NAMALWA (cell line): ENCODE measurements around the gene AIG1.
"Not testable (repeated sequence)": the region's sequence is repeated elsewhere in the genome, so short reads cannot be mapped to it uniquely, and the experiment has no call there.

Source experiments
- DNase-seq: peaks from one replicate; pipeline ENCODE4 v3.0.0-alpha.2; 2015; ENCODE audit warnings: low spot score

The AIG1 gene

GRCh38 chr6:143128681-143129015 is 68.0 kb downstream of the AIG1 start:
- no peak for DNase-seq

GRCh38 chr6:143130928-143131327 is 70.2 kb downstream of the AIG1 start:
- no peak for DNase-seq

DNA sequence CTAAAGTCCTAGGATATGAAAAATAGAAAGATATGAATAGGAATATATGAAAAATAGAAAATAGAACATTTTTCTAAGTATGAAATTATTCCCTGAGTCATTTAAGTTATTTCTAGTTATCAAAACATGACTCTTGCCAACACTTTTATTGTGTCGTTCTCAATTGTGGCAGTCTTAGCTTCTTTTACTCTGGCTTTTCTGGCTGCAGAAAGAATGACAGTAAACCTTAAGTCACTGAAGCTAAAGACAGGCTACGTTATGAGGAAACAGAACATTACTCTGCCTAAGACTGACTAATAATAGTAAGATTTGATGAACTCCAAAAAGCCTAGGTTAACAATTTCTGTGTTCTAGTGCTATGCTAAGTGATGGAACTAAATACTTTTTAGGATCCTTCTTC is 74.6 kb downstream of the AIG1 start:
- no peak for DNase-seq

GRCh38 chr6:143135797-143136561 is 75.3 kb downstream of the AIG1 start:
- no peak for DNase-seq

DNA sequence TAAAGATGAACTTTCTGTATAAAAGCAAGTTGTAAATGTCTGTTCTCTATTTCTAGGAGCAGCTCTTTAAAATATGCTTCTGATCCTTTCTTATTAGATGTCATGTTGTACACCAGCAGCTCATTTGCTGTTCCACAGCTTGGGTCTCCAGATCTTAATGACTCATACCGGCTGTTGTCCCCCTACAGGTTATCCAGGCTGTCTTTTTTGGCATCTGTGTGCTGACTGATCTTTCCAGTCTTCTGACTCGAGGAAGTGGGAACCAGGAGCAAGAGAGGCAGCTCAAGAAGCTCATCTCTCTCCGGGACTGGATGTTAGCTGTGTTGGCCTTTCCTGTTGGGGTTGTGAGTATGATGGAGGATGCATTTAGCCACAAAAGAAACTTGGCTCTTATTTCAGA is 76.0 kb downstream of the AIG1 start:
- no peak for DNase-seq

DNA sequence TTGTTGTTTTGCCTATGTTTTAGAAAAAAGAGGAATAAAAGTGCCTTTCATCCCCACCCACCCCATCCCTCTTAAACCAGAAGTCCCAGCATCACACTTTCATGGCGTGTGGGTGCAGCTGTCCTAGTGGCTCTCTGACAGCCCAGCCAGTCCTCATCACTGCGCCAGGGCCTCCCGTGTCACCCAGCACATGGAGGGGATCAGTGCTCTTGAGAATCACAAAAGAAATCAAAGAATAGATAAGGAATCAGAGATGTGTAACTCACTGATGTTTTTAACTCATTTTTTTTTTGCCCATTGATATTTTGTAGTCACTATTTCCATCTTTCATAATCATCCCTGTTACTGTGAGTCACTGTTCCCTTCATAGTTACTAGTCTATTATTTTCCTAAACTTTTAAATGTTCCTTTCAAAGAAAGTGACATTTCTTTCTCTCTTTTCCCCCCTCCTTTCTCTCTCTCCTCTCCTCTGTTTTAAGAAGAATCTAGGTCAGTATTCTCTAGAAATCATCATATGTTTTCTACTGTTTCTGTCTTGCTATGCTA is 78.6 kb downstream of the AIG1 start:
- DNase-seq, result no peak

- not testable (repeated sequence) for DNase-seq
These were observed 79.2 kb downstream of the AIG1 start for GRCh38 chr6:143139884-143140283.

- no peak for DNase-seq
These were observed 80.1 kb downstream of the AIG1 start for GRCh38 chr6:143140767-143141166.

DNA sequence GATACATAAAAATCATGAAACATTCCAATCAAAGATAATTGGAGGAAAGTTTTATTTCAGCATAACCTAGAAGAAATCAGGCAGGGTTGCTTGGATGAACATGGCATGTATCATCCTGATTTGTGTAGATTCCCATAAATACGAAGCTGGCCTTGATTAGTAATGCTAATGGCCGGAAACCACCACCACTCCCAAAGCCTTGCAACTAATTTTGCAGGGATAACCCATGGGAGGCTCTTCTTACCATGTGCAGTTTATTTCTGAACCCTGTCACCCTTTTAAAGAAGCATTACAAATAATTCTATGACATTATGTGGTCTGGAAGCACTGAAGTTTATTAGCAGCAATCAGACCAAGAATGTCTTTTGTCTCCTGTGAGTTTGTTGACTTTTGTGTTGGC is 80.8 kb downstream of the AIG1 start:
- no peak for DNase-seq

GRCh38 chr6:143146186-143146851 is 85.6 kb downstream of the AIG1 start:
- DNase-seq, result no peak

DNA sequence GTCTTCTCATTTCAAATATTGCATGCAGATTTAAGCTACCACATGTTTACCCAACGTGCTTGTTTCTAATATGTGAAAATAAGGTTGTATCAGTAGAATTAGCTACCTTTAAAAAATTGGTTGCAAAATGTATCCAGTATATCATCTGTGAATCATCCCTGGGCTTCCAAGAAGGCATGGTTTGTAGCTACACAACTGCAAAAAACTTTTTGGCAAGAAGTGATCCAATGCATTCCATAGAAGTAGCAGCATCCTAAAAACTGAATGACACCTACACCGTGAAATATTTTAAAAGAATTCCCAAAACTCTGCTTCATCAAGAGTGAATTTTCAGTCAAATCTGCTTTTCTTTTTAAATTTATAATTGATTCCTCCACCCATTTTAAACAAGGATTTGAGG is 89.1 kb downstream of the AIG1 start:
- no peak for DNase-seq

- no peak for DNase-seq
These were observed 89.6 kb downstream of the AIG1 start for GRCh38 chr6:143150281-143150680.

GRCh38 chr6:143151381-143151780 is 90.7 kb downstream of the AIG1 start:
- DNase-seq, result no peak

DNA sequence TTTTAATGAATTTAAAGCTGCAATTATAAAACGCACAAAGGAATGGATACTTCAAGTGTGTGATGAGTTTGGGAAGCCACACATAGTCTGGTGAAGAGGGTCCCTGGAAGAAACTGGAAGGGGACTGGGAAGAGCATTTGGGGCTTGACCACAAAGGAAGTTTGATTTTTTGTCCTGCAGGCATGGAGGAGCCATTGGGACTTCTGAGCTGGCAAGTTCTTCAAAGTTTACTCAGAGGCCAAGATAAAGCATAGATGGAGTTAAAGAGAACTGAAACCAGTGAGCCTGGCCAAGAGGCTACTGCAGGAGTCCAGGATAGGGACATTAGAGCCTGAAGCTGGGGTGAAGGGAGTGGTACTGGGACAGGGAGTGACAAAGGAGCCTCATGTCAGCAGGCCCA is 95.0 kb downstream of the AIG1 start:
- DNase-seq, result no peak

- no peak for DNase-seq
These were observed 96.4 kb downstream of the AIG1 start for GRCh38 chr6:143157131-143157530.

- no peak for DNase-seq
These were observed 97.5 kb downstream of the AIG1 start for GRCh38 chr6:143158113-143158581.

GRCh38 chr6:143159001-143159400 is 98.3 kb downstream of the AIG1 start:
- DNase-seq, result no peak

DNA sequence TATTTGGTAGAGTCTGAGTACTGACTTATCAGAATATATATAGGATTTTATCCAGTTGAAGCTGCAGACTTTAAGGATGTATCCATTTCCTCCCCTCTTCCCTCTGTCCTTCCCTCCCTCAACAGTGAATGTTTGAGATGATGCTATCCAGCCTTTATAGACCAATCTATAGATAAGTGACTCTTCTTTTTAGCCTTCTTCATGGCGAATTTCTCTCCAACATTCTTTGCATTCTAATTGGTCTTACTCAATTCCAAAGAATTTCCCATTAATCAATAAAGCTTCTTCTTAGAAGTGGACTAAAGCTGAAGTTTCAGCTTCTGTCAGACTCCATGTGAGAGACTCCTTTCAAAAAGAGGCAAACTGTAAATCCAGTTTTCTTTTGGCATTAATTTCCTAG is 99.3 kb downstream of the AIG1 start:
- no peak for DNase-seq

- DNase-seq, result no peak
These were observed 99.9 kb downstream of the AIG1 start for GRCh38 chr6:143160439-143161220.

DNA sequence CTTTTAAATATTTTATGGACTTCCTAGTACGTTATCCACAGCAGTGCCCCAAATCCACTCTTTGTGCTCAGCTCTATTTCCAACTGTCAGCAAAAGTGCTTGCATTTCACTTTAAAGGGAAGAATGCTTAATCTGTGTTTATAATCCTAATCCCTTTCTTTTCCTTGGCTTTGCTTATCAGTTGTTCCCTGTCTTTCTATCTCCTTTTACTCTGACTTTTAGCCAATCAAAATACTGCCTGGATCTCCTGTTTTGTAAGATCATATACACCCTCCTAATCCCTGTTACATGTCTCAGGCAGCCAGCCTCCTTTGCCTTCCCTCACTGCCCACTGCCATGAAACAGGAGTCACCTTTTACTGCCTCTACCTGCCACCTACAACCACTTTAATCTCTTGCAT is 102.9 kb downstream of the AIG1 start:
- DNase-seq, result no peak

DNA sequence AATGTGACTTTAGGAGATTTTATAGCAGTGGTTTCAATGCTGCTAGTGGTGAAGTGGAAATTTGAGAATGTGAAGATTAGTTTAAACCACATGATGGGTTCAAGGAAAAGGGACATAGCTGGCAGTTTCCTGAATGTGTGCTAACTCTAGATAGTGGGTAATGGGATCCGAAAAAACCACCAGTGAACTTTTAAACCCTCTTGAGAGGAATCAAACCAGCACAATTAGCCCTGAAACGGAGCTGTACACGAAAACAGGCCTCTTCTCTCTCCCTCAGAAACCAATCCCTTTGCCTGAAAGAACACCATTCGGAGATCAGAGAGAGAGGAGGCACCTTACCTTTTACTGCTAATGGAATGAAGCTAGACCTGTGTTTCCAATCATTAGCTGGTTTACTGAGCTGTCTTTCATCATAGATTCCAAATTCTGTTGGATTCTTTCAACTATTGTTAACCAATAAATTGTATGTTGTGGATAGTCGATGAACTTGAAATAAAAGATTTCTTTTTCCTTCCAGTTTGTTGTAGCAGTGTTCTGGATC is 103.9 kb downstream of the AIG1 start:
- no peak for DNase-seq

- no peak for DNase-seq
These were observed 104.7 kb downstream of the AIG1 start for GRCh38 chr6:143165315-143165855.
